Psoas muscle (tissue), 8 donors: ENCODE data around the gene SDK2. TPM values are rescaled to one million over a fixed set of nuclear protein-coding genes. Genes with fewer than 3 reads are reported as not detected.

Experiments
- ATAC-seq, 4 donors: fragments of 200-7000 bp; cut with Tn5 transposase; one replicate each; pipeline ENCODE4 v1.9.1; 2020; ENCODE audit warnings: moderate library complexity in 3 of 4, mild to moderate bottlenecking in 2 of 4
- DNase-seq, 2 donors: peaks; one replicate each; pipeline ENCODE4 v3.0.0-alpha.2; 2020
- H3K27ac ChIP-seq: fragments of 200-600 bp; one replicate; pipeline ENCODE4 v1.8.0; 2022
- H3K27me3 ChIP-seq, 3 donors: fragments of 200-600 bp in 1 of 3; one replicate each; pipeline versions ENCODE4 v1.6.1 to v1.8.0; 2013 to 2022; ENCODE audit warnings: low read length in 2 of 3, mild to moderate bottlenecking in 2 of 3, moderate library complexity in 1 of 3; ENCODE audit not compliant: insufficient read depth in 3 of 3
- H3K36me3 ChIP-seq, 2 donors: fragments of 200-600 bp in 1 of 2; one replicate each; pipeline versions ENCODE4 v1.6.1 to v1.8.0; 2013 to 2022; ENCODE audit warnings: low read depth in 1 of 2, mild to moderate bottlenecking in 1 of 2, moderate library complexity in 1 of 2; ENCODE audit not compliant: insufficient read depth in 1 of 2
- H3K4me1 ChIP-seq: fragments of 200-600 bp; one replicate; pipeline ENCODE4 v1.8.0; 2022
- H3K4me3 ChIP-seq: fragments of 200-600 bp; one replicate; pipeline ENCODE4 v1.8.0; 2022; ENCODE audit warnings: mild to moderate bottlenecking
- H3K9me3 ChIP-seq: fragments of 200-600 bp; one replicate; pipeline ENCODE4 v1.8.0; 2022
- CTCF ChIP-seq: fragments of 200-600 bp; IDR thresholded peaks from one replicate; pipeline ENCODE4 v1.8.0; 2022; ENCODE audit warnings: antibody characterized with exemption
- WGBS, 3 donors: extraction: QIAGEN DNeasy Blood & Tissue Kit; methylation state at CpG; one replicate each; pipeline versions ENCODE4 v1.1.6 to v1.1.7; 2013; 5-methylcytosine and 5-hydroxymethylcytosine counted together
- intact Hi-C, 2 donors: fragments of 100-400 bp; cut with DNase I; formaldehyde crosslinking; loops; one replicate each; pipeline versions ENCODE4 v1.11.0 to v1.14.2; 2022
- polyA plus RNA-seq, 3 donors: library from polyadenylated mRNA; stranded (reverse); fragments of 200-250 nt; gene quantifications; one replicate each; pipeline ENCODE4 v1.2.3, GENCODE V29; 2013
- total RNA-seq, 4 donors: library from RNA; stranded (reverse); fragmentation: NEBNext Ultra II Directional in 2 of 4; extraction: Animal tissue kit (Norgen Biotek cat#: 25700) in 2 of 4; gene quantifications; one replicate each; pipeline versions ENCODE4 v1.2.1 to v1.2.4, GENCODE V29; 2021 to 2023
- donor health status: healthy with polysubstance abuse.
- donor health status: DM: no; HTN: no; CAD: no; lungs with moderate emphysema.
- donor health status: Bipolar disorder and iron deficiency.
- donor health status: healthy.
- donor health status: DM: yes; HTN: yes; CAD: no.
- donor health status: DM: no; HTN: no; CAD: no.
- donor health status: DM: no; HTN: no; CAD: no.
- donor health status: DM: yes; HTN: yes; CAD: no.

The SDK2 gene
- total and polyA plus RNA-seq, 7 donors = 0.04 to 2.8 (median 0.24) TPM

DNA sequence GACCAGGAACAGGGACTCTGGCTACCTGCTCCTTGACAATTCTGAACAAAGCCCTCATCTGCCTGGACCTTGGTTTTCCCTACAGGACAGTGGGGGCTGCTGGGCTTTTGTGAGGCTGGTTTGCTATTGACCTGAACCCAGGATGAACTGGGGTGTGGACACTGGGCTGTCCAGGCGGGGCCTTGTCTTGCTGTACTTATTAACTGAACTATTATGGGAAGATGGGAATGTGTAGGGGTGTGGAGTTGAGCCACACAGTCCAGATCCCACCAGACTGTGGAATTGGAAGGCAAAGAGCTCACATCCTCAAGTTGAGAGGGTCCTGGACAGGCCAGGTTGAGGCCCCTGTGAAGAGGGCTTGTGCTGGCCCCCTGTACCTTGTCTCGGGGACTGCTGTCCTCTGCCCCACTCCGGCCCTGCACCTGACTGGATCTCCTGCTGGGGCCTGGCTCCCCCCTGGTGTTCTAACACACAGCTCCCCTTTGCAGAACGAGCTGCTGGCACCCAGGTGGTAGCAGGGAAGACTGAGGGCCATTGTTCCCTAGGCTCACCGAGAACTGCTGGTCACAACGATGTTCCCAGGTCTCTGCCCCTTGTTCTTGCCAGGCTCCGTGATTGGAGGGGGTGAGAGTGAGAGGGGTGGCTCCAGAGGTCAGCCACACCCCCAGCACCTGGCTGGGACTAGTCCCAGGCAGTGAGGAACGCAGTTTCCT lies 280.6 kb downstream of the SDK2 start:
- no peak for ATAC-seq
- Histone ChIP-seq H3K36me3 (no peaks in the 10 kb centered on the region), H3K27ac (no peak overlapping the region), H3K9me3 (no peaks in the 10 kb centered on the region), H3K4me3 (no peak overlapping the region), H3K27me3 (peaks cover 0 to 8% (median 2%) of the 10 kb centered on the region in 3 donors), H3K4me1 (no peaks in the 10 kb centered on the region)
- 82 to 88% (median 83%) methylated on average over 8 of the region's 8 CpGs for WGBS, 3 donors
- DNase-seq = no peak
- TF ChIP-seq CTCF = no peak
- intact Hi-C loops = no loop called here

DNA sequence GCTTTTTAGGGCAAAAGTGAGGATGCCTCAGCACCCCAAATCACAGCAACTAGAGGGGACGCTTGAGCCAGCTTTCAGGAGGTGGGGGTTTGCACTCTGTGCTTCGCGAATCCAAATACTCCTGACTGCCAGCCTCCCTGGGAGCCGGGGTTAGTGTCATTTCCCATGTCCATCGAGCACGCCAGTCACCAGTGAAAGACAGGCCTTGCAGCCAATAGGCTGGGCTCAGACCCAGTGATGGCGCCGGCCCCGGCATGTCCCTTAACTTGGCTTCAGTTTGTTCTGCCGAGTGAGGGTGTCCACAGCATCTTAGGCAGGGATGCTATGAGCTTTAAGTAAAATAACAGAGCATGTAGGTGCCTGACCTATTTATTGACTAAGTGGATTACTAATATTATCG lies 281.5 kb downstream of the SDK2 start:
- DNase-seq = no peak
- no peak for TF ChIP-seq CTCF
- WGBS, 3 donors = 70 to 85% (median 72%) methylated on average over 11 of the region's 11 CpGs
- H3K4me1 ChIP-seq = no peaks in the 10 kb centered on the region
- no peaks in the 10 kb centered on the region for H3K9me3 ChIP-seq
- no peak for ATAC-seq
- peaks cover 0 to 8% (median under 1%) of the 10 kb centered on the region in 3 donors for H3K27me3 ChIP-seq
- no peak overlapping the region for H3K4me3 ChIP-seq
- intact Hi-C loops = no loop called here
- no peak overlapping the region for H3K27ac ChIP-seq
- no peaks in the 10 kb centered on the region for H3K36me3 ChIP-seq

GRCh38 chr17:73360961-73361761 lies 283.1 kb downstream of the SDK2 start:
- WGBS, 3 donors = 70 to 77% (median 74%) methylated on average over 27 to 29 of the region's 29 CpGs
- H3K36me3 ChIP-seq = no peaks in the 10 kb centered on the region

GRCh38 chr17:73359987-73360410 lies 284.2 kb downstream of the SDK2 start:
- no peak overlapping the region for H3K27ac ChIP-seq

More at GRCh38 chr17:73360961-73361761, 283.1 kb downstream of the SDK2 start:
- no peaks in the 10 kb centered on the region for H3K9me3 ChIP-seq
- TF ChIP-seq CTCF = no peak
- intact Hi-C loops = no loop called here
- DNase-seq = no peak
- H3K27ac ChIP-seq = no peak overlapping the region
- no peak overlapping the region for H3K4me3 ChIP-seq
- no peak for ATAC-seq
- H3K27me3 ChIP-seq = peaks cover 0 to 8% (median 0%) of the 10 kb centered on the region in 3 donors
- no peaks in the 10 kb centered on the region for H3K4me1 ChIP-seq

More at GRCh38 chr17:73359987-73360410, 284.2 kb downstream of the SDK2 start:
- intact Hi-C loops = loop anchor here in 1 of 2 donors (5.0 kb wide), 1 partner anchor 48 kb away; the partner anchor contains the start of gene CDC42EP4
- peaks cover 0 to 4% (median 0%) of the 10 kb centered on the region in 3 donors for H3K27me3 ChIP-seq
- 31 to 61% (median 35%) methylated on average over 7 of the region's 7 CpGs for WGBS, 3 donors
- no peak for DNase-seq
- peak; percentile 32 to 75 (median 58) for ATAC-seq
- H3K4me1 ChIP-seq = no peaks in the 10 kb centered on the region
- no peaks in the 10 kb centered on the region for H3K9me3 ChIP-seq
- no peak for TF ChIP-seq CTCF
- no peaks in the 10 kb centered on the region for H3K36me3 ChIP-seq
- H3K4me3 ChIP-seq = no peak overlapping the region
